Right atrium auricular region (tissue), 2 donors: ENCODE data around the gene GDAP2. TPM values are rescaled to one million over a fixed set of nuclear protein-coding genes. Genes with fewer than 3 reads are reported as not detected.
A peak's percentile ranks its signal among the peaks of the same experiment; 100 is the strongest.

ENCODE experiments used
- DNase-seq: peaks from one replicate; pipeline ENCODE4 v3.0.0-alpha.2; 2019; ENCODE audit warnings: low spot score
- H3K27ac ChIP-seq, 2 donors: fragments of 200-600 bp; sonication (generic); 1 replicate in 1 of 2; 2 replicates in 1 of 2; pipeline ENCODE4 v1.5.1; 2016 to 2019
- H3K27me3 ChIP-seq, 2 donors: fragments of 200-600 bp; sonication (generic); one replicate each; pipeline versions ENCODE4 v1.5.1 to v1.6.0; 2017 to 2019
- H3K36me3 ChIP-seq: fragments of 200-600 bp; sonication (generic); one replicate; pipeline ENCODE4 v1.5.1; 2016
- H3K4me1 ChIP-seq, 2 donors: fragments of 200-600 bp; sonication (generic); one replicate each; pipeline versions ENCODE4 v1.5.1 to v1.6.0; 2017 to 2019
- H3K4me3 ChIP-seq, 2 donors: fragments of 200-600 bp; sonication (generic); 1 replicate in 1 of 2; 2 replicates in 1 of 2; pipeline ENCODE4 v1.5.1; 2017 to 2019; ENCODE audit warnings: mild to moderate bottlenecking in 1 of 2, moderate library complexity in 1 of 2
- H3K9me3 ChIP-seq, 2 donors: fragments of 200-600 bp; sonication (generic); one replicate each; pipeline ENCODE4 v1.5.1; 2019
- total RNA-seq, 2 donors: library from RNA; depleted of rRNA; stranded (reverse); fragments of >200 nt; gene quantifications; one replicate each; pipeline ENCODE4 v1.1.0, GENCODE V29; 2016
- TF ChIP-seq, protein P1 (sequence below), 2 donors: fragments of 200-600 bp; sonication (generic); IDR thresholded peaks; one replicate each; pipeline ENCODE4 v1.5.1; 2019; ENCODE audit warnings: antibody characterized with exemption in 2 of 2

Gene GDAP2
- total RNA-seq, 2 donors from 2014 or later, result 13.2 to 13.4 TPM

DNA sequence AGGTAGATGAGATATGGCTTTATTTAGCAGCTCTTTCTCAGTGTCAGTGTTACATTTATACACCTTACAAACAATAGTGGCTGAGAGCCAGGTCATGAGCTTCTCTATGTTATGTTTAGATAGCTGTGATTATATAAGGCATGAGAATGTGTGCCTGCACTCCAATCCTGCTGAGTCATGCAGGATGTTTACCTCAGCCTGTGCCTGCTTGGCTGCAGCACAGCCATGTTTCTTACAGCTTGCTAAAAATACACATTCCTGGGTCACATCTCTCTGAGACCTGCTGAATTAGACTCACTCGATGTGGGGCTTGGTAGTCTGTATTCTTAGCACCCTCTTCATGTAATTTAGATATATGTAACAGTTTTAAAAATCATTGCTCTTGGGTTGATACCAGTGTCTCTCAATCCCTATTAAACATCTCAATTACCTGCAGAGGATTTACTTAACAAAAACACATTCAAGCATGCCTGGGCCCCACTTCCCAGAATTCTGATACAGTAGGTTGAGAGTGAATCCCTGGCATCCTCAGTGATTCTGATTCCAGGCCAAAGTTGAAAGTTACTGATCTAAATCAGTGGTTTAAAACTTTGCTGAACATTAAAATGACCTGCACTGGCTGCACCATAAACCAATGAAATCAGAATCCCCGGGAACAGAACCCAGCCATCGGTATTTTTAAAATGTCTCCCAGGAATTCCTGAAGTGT is 107.5 kb downstream of the GDAP2 start:
- no peak for DNase-seq
- TF ChIP-seq, protein P1, sequence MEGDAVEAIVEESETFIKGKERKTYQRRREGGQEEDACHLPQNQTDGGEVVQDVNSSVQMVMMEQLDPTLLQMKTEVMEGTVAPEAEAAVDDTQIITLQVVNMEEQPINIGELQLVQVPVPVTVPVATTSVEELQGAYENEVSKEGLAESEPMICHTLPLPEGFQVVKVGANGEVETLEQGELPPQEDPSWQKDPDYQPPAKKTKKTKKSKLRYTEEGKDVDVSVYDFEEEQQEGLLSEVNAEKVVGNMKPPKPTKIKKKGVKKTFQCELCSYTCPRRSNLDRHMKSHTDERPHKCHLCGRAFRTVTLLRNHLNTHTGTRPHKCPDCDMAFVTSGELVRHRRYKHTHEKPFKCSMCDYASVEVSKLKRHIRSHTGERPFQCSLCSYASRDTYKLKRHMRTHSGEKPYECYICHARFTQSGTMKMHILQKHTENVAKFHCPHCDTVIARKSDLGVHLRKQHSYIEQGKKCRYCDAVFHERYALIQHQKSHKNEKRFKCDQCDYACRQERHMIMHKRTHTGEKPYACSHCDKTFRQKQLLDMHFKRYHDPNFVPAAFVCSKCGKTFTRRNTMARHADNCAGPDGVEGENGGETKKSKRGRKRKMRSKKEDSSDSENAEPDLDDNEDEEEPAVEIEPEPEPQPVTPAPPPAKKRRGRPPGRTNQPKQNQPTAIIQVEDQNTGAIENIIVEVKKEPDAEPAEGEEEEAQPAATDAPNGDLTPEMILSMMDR (IDR thresholded peaks at IDR 0.05), result no peak
- no peak overlapping the region for H3K4me3 ChIP-seq
- peaks cover 0 to 40% of the 10 kb centered on the region in 2 donors for H3K4me1 ChIP-seq
- no peaks in the 10 kb centered on the region for H3K9me3 ChIP-seq
- H3K27ac ChIP-seq, result peak overlapping the region; percentile 52 to 73
- no peaks in the 10 kb centered on the region for H3K36me3 ChIP-seq
- H3K27me3 ChIP-seq, result no peaks in the 10 kb centered on the region

DNA sequence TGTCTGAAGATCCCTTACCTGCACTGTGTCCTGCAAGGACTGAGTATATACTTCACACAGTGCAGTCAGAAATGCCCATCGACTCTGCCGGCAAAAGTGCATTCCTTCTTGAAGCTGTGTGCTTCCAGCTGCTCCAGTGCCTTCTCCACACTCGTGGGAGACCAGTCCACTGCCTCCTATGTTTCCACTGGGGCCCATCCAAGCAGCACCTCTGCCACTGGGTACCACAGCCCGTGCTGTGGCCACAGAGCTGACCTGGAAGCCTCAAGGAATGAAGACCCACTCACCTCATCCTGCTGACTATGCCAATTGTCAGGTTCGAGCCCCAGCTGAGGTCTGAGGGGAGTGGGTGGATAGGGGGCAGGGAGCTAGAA is 108.1 kb downstream of the GDAP2 start:
- H3K27ac ChIP-seq, result peak overlapping the region; percentile 52 to 73
- DNase-seq, result no peak
- no peaks in the 10 kb centered on the region for H3K36me3 ChIP-seq
- TF ChIP-seq, protein P1 (IDR thresholded peaks at IDR 0.05), result no peak
- no peaks in the 10 kb centered on the region for H3K27me3 ChIP-seq
- H3K9me3 ChIP-seq, result no peaks in the 10 kb centered on the region
- H3K4me1 ChIP-seq, result peaks cover 0 to 34% of the 10 kb centered on the region in 2 donors
- H3K4me3 ChIP-seq, result no peak overlapping the region

DNA sequence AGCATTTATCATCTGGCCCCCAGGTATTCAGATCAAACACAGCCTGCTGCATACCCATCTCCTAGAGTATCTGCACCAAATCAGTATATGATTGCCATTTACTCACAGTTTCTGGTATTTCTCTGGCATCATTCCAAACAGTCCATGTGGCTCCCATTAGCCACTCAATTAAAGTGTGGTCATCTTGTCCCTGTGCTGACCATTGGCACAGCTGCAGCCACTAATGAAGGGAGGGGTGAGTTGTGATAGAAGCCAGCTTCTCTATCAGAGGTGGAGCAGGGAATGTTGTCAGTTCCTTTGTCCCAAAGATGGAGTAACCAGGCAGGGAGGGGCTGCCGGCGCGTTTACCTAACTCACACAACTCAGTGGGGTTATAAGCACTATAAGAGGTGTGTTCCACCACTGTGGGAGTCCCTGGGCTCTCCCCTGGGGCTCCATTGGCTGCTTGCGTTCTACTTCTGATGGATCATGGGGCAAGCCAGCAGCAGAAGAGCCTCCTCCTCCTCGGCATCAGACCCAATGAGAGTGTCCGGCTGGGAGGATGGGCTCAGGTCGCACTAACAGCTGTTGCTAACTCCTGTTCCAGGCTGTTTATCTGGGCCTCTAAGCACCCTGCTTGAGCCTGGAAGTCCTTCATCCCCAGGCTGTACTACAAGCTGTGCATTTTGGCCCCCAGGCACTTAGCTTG is 108.6 kb downstream of the GDAP2 start:
- H3K36me3 ChIP-seq, result no peaks in the 10 kb centered on the region

DNA sequence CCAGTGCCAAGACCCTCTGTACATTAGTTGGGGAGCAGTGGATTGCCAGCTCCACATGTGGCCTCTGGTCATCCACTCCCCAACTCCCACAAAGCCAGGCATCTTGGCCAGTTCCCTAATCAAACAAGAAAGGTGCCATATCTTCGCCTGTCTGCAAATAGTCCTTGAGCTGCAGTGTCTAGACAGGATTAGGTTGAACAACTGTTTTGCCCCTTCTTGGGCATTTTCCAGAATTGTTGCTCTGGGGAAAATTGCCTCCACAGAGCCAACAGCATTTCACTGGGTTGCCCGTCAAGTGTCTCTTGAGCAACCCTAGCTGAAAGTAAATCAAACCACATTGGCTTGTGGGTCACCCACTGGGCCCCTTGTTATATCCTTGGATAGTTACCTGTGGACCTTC is 109.3 kb downstream of the GDAP2 start:
- Histone ChIP-seq H3K27me3 (no peaks in the 10 kb centered on the region), H3K27ac (no peak overlapping the region), H3K4me3 (no peak overlapping the region), H3K9me3 (no peaks in the 10 kb centered on the region), H3K36me3 (no peaks in the 10 kb centered on the region), H3K4me1 (peaks cover 0 to 30% of the 10 kb centered on the region in 2 donors)
- no peak for DNase-seq
- TF ChIP-seq, protein P1 (IDR thresholded peaks at IDR 0.05), result no peak

More for the DNA sequence above, 108.6 kb downstream of the GDAP2 start:
- Histone ChIP-seq H3K27ac (peak overlapping the region; percentile 52 to 73), H3K4me3 (no peak overlapping the region), H3K4me1 (peaks cover 0 to 29% of the 10 kb centered on the region in 2 donors), H3K9me3 (no peaks in the 10 kb centered on the region), H3K27me3 (no peaks in the 10 kb centered on the region)
- no peak for DNase-seq
- TF ChIP-seq, protein P1 (IDR thresholded peaks at IDR 0.05), result no peak

DNA sequence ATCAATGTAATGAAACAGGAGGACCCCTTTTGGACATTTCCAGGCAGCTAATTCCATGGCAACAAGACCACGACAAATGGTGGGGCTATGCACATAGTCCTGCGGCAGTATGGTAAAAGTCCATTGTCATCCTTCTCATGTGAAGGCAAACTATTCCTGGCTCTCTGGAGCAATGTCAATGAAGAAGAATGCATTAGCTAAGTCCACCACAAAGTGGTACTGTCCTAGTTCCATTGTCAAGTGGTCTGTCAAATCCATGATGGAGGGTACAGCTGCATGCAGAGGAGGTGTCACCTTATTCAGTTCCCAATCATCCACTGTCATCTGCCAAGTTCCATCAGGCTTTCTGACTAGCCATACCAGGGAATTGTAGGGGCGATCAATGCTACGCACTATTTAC is 110.1 kb downstream of the GDAP2 start:
- Histone ChIP-seq H3K36me3 (no peaks in the 10 kb centered on the region), H3K27me3 (no peaks in the 10 kb centered on the region), H3K27ac (no peak overlapping the region), H3K4me3 (no peak overlapping the region), H3K4me1 (peaks cover 0 to 25% of the 10 kb centered on the region in 2 donors), H3K9me3 (no peaks in the 10 kb centered on the region)
- DNase-seq, result no peak
- TF ChIP-seq, protein P1 (IDR thresholded peaks at IDR 0.05), result no peak
